HTERT RPE-1 (cell line): ENCODE measurements around the gene TEX29.

Experiments
- in situ Hi-C: fragments of 300-500 bp; cut with MboI; formaldehyde crosslinking; loops from 4 replicates; pipeline ENCODE4 v1.14.3; 2020; ENCODE audit warnings: low sequenced_read_pairs

Gene TEX29

GRCh38 chr13:111365149-111366005 is 44.9 kb downstream of the TEX29 start:
- in situ Hi-C loops: no loop called here

DNA sequence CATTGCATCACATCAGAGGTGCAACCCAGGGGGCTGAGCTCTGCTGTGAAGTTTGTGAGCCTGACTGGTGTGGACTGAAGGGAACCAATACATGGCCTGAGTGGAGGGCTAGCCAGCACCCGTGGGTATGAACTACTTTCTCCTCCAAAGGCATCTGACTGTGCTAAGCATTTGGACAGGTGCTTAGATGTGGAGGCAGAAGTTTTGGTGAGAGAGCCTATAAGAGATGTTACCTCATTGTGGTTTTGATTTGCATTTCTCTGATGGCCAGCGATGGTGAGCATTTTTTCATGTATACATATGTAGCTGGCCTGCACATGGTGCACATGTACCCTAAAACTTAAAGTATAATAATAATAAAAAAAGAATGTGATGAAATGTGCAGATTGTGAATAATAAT is 46.9 kb downstream of the TEX29 start:
- in situ Hi-C loops: no loop called here

DNA sequence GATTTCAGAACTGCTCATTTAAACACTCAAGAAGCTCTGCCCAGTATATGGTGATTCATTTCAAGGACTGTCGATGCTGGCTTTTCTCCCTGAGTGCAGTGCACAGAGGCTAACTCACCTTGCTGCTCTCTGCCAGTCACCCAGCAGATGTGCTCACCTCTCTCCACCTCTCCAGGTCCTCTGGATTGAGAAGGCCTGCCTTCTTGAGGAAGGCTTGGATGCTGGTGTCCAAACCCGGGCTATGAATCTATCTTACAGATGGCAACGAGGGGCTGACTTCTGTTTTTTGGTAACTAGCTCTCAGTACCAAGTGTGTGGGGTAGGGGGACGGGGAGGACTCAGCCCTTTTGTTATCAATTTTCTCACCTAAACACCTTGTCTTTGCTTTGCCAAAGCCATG is 47.6 kb downstream of the TEX29 start:
- in situ Hi-C loops: no loop called here

DNA sequence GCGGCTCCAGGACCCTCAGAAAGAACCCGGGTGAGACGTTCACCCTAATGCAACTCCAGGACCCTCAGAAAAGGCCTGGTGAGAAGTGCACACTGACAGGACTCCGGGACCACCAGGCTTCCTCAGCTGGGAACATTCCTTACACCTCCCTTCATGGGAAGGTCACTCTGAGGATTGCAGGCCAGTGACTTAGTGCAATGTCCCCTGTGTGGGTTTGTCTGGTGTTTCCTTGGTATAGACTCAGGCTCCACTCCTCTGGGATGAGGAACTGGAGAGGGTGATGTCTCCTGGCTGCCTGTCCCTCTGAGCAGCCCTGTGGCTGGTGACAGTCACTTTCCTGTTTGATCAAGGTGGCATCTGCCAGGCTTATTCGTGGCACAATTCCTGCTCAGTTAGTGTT is 49.7 kb downstream of the TEX29 start:
- in situ Hi-C loops: no loop called here

GRCh38 chr13:111370570-111371535 is 50.4 kb downstream of the TEX29 start:
- in situ Hi-C loops: no loop called here

- in situ Hi-C loops: no loop called here
These were observed 51.3 kb downstream of the TEX29 start for GRCh38 chr13:111371720-111372119.

- in situ Hi-C loops: no loop called here
These were observed 52.4 kb downstream of the TEX29 start for GRCh38 chr13:111372651-111373425.

- in situ Hi-C loops: no loop called here
These were observed 53.0 kb downstream of the TEX29 start for GRCh38 chr13:111373486-111373885.

DNA sequence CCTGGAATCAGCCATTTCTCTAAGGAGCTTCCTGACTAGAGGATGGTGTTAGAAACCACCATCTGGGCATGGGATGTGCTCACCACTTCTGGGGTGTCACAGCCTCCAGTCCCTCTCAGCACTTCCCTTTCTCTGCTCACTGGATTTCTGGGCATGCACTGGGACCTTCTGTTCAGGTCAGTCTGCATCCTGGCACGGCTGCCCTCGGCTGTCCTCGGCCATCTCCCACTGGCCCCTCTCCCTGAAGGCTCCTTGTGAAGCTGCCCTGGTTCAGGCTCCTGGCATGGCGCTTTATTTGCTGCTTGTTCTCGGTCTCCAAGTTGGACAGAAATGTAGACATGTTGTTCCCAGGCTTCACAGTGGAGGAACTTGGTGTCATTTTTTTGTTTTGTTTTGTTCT is 60.0 kb downstream of the TEX29 start:
- in situ Hi-C loops: no loop called here

DNA sequence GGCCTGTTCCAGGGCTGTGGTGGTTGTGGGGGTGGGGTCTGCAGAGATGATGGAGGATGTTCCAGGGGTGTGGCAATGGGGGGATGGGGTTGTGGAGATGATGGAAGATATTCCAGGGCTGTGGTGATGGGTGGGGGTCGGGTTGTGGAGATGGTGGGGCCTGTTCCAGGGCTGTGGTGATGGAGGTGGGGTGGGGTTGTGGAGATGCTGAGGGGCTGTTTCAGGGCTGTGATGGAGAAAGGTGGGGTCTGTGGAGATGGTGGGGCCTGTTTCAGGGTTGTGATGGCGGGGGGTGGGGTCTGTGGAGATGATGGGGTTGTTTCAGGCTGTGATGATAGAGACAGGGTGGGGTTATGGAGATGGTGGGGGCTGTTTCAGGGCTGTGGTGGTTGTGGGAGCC is 62.0 kb downstream of the TEX29 start:
- in situ Hi-C loops: no loop called here

DNA sequence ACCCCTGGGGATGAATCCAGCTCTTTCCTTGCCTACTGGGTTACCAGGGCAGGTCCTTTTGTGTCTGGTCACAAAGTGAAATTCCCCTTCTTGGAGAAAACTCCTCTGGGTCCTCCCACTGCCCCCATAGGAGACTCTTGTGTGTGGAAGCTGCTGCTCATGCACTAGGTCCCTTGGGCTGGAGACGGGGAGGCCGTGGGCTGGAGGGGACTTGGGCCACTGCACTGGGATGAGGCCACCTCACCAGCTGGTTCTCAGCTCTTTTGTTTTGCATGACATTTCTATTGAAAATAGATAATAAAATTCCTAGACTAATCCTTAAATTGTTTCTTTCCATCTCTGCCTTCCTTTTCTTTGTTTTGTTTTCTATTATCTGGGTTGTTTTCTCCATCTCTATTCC is 62.4 kb downstream of the TEX29 start:
- in situ Hi-C loops: no loop called here

GRCh38 chr13:111383591-111384440 is 63.4 kb downstream of the TEX29 start:
- in situ Hi-C loops: no loop called here

DNA sequence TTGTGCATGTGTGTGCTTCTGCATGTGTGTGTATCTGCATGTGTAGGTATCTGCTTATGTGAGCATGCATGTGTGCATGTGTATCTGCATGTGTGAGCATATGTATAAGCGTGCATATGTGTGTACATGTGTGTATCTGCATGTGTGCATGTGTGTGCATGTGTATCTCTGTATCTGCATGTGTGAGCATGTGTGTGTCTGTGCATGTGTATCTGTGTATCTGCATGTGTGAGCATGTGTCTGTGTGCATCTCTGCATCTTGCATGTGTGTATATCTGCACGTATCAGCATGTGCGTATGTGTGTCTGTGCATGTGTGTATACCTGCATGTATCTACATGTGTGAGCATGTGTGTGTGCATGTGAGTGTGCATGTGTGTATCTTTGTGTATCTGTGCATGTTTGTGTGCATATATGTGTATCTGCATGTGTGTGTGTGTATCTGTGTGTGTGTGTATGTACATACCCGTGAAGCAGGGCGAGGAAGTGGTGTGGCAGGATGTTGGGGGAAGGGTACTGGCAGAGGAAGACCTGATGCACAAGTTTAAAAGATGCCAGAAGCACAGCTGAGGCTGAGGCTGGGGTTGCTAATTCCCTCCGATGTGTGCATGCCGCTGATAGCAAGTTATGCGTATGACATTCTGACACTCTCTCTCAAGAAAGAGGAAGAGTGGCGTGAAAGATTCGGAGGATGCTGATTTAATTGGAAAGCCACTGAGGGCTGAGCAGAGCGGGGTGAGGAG is 64.2 kb downstream of the TEX29 start:
- in situ Hi-C loops: no loop called here

DNA sequence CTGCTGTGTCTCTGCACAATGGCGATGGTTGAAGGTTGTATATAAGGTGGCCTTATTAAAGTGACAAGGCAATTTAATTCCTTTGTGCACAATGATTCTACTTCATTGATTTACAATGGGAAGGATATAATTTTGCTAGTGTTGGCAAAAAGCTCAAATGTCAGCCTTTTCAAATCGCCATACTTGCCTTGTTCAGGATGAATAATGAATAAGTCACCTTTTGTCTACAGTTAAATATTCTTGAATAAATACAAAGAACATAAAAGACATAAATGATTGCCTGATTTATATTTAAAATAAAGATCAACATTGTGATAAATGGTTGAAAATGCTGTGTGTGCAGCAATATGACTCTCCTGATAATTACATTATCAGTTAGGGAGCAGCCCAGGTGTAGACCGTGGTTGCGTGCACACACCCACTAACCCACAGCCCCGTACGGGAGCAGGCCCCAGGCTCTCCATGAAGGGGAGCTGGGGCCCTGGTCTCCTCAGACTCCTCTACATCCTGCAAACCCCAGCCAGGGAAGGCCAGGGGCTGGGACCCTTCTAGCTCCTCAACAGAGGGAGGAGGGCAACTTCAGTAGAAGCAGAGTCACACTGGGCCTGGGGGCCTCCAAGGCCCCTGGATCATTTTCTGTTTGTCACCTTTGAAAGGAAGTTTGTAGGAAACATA is 64.9 kb downstream of the TEX29 start:
- in situ Hi-C loops: no loop called here

- in situ Hi-C loops: no loop called here
These were observed 66.8 kb downstream of the TEX29 start for GRCh38 chr13:111387026-111387871.

- in situ Hi-C loops: no loop called here
These were observed 67.6 kb downstream of the TEX29 start for GRCh38 chr13:111387945-111388600.

DNA sequence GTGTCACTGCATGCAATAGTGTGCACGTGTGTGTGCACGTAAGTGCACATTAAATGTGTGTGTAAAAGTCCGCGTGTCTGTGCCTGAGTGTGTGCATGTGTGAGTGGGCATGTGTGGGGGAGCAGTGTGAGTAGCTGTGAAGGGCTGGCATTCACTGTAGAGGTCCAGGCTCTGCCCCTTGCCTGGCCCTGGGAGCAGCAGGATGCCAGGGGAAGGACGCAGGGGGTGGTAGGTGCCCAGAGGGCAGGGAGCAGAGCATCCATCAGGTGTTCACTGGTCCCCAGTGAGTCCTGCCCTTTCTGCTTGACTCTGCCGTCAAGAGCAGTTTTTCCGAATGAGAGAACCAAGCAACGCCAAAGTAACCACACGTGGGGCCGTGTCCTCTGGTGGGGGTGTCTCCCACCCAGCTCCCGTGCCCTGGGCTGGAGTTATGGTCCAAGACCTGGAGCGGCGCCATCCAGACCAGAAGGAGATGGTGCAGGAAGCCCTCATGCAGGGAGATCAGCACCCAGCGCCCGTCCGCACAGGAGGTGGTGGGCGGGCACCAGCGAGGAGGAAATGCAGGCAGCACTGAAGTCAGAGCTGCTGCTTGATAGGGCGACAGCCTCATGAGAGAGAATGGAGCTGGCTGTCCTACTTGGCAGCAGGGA is 68.5 kb downstream of the TEX29 start:
- in situ Hi-C loops: no loop called here
